GM18517 (cell line): ENCODE data around the gene RRP1B.

Experiments
- ATAC-seq: cut with Tn5 transposase; IDR thresholded peaks from one replicate; pipeline ENCODE4 v1.9.1; 2021; ENCODE audit warnings: mild to moderate bottlenecking, moderate library complexity; ENCODE audit not compliant: unreplicated experiment

The RRP1B gene

GRCh38 chr21:43739621-43740435, 80.5 kb downstream of the RRP1B start:
- ATAC-seq = no peak

- no peak for ATAC-seq
These were observed 81.3 kb downstream of the RRP1B start for GRCh38 chr21:43740497-43741156.

- ATAC-seq = no peak
These were observed 82.2 kb downstream of the RRP1B start for GRCh38 chr21:43741423-43742096.

GRCh38 chr21:43743947-43744346, 84.6 kb downstream of the RRP1B start:
- no peak for ATAC-seq

GRCh38 chr21:43744725-43745124, 85.4 kb downstream of the RRP1B start:
- no peak for ATAC-seq
